Astrocyte of the spinal cord (primary cell): ENCODE results near the gene NRG2.

Source experiments
- DNase-seq: peaks from one replicate; pipeline ENCODE4 v3.0.0; 2011; ENCODE audit warnings: low read depth, low spot score
- H3K4me3 ChIP-seq: 2 replicates; pipeline ENCODE4 v1.5.1; 2011; ENCODE audit warnings: low read depth, mild to moderate bottlenecking, low read length, moderate library complexity
- in situ Hi-C: cut with HindIII; loops from 2 replicates; pipeline ENCODE4 v1.10.0; 2017; ENCODE audit warnings: low sequenced_read_pairs
- TF ChIP-seq, protein P1 (sequence below): IDR thresholded peaks from 2 replicates; pipeline ENCODE4 v1.5.1; 2012; ENCODE audit warnings: low read depth, mild to moderate bottlenecking, low read length, inconsistent platforms

The NRG2 gene

DNA sequence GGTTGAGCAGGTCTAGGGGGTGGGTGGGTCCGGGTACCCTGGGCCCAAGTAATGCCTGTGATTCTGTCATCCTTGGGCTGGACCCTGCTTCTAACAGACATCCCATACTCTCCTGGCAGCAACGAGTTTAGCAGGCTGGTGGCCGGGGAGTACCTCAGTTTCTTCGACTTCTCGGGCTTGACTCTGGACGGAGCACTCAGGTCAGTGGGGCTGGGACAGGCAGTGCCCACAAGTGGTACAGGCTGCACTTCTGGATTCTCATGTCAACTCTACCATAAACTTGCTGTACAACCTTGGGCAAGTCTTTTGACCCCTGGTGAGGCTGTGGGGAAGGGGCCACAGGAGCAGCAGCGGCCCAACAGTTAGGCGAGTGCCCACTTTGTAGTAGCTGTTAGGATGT is 225.7 kb downstream of the NRG2 start:
- TF ChIP-seq, protein P1, sequence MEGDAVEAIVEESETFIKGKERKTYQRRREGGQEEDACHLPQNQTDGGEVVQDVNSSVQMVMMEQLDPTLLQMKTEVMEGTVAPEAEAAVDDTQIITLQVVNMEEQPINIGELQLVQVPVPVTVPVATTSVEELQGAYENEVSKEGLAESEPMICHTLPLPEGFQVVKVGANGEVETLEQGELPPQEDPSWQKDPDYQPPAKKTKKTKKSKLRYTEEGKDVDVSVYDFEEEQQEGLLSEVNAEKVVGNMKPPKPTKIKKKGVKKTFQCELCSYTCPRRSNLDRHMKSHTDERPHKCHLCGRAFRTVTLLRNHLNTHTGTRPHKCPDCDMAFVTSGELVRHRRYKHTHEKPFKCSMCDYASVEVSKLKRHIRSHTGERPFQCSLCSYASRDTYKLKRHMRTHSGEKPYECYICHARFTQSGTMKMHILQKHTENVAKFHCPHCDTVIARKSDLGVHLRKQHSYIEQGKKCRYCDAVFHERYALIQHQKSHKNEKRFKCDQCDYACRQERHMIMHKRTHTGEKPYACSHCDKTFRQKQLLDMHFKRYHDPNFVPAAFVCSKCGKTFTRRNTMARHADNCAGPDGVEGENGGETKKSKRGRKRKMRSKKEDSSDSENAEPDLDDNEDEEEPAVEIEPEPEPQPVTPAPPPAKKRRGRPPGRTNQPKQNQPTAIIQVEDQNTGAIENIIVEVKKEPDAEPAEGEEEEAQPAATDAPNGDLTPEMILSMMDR = no peak
- DNase-seq = no peak
- in situ Hi-C loops = no loop called here
- H3K4me3 ChIP-seq = no peak overlapping the region

GRCh38 chr5:139816566-139816965 is 226.5 kb downstream of the NRG2 start:
- in situ Hi-C loops = no loop called here
- TF ChIP-seq, protein P1 = no peak
- no peak overlapping the region for H3K4me3 ChIP-seq
- no peak for DNase-seq

DNA sequence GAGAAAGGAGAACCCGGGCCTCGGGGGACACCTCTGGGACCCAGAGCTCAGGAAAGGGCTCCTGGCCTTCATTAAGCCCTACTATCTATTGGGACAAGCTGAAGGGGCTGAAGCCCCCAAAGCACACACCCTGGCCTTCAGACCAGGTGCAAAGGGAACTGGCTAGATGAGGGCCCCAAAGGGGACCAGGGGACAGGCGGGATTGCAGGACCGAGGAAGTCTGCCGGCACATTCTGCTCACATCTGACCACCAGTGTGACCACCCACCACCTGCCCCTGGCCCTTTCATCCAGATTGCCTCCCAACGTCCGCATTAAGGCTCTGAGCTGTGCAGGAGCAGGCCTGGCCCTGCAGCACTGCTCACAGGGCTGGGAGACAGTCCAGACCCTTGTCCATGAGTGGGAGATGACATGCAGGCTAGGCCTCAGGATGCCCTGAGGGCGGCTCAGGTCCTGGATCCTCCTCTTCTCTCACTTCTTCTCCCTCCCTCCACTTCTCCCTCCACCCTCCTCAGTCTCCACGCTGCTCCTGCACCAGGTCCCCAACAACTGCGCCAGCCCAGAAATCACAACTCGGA is 228.3 kb downstream of the NRG2 start:
- no peak for DNase-seq
- H3K4me3 ChIP-seq = no peak overlapping the region
- TF ChIP-seq, protein P1 = no peak
- in situ Hi-C loops = no loop called here

DNA sequence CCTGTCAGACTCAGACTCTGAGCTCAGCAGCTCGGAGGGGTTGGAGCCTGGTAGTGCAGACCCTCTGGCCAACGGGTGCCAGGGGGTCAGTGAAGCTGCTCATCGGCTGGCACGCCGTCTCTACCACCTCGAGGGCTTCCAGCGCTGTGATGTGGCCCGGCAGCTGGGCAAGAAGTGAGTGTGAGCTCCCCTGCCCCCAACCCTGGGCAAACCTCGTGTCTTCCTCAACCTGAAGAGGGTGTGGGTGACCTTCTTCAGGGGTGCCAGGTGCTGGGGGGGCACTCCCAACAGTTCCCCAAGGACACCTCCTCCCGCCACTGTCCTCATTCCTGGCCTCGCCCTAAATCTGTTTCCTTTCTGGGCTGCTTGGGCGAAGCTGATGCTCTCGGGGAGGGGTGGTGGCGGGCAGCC is 228.9 kb downstream of the NRG2 start:
- TF ChIP-seq, protein P1 = no peak
- no peak overlapping the region for H3K4me3 ChIP-seq
- no peak for DNase-seq
- in situ Hi-C loops = no loop called here

DNA sequence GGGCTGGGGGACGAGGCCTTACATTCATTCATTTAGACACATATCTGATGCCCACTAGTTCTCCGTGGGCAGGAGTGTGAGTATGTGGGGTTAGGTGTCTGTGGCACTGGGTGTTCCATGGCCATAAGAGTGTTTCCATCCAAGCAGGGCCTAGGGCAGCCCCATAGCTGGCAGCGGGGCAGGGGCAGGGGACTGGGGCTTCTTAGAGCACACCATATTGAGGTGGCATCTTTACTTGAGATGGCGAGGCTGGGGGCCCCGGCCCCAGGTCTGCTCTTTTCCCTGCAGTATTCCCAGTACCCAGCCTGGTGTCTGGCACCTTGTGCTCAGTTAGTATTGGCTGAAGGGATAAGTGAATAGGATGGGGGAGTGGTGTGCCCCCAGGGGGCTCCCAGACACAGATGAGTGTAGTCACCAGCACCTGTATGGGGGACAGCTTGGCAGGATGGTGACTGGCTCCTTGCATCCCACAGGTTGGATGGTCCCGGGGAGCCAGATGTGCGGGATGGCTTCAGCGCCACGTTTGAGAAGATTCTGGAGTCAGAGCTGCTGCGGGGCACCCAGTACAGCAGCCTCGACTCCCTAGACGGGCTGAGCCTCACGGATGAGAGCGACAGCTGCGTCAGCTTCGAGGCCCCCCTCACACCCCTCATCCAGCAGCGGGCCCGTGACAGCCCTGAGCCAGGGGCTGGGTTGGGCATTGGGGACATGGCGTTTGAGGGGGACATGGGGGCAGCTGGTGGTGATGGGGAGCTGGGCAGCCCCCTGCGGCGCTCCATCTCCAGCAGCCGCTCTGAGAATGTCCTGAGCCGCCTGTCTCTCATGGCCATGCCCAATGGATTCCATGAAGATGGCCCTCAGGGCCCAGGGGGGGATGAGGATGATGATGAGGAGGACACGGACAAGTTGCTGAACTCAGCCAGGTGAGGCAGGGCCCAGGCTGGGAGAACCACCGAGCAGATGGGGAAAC is 230.0 kb downstream of the NRG2 start:
- DNase-seq = no peak
- in situ Hi-C loops = no loop called here
- TF ChIP-seq, protein P1 = no peak
- H3K4me3 ChIP-seq = no peak overlapping the region

DNA sequence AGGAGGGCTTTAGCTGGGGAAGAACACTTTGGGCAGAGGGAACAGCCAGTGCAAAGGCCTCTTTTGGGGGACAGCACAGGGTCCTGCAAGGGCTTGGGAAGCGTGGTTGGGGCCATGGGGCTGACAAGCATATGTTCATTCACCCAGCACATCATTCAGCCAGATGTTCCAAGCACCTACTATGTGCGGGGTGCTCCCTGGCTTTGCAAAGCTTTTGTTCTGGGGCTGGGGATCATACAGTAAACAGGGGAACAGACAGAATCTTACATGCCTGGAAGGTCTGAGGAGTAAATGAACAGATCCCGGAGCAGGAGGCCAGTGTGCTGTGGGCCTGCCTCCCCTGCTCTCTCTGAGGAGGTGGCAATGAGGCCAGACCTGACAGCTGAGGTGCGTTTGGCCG is 230.8 kb downstream of the NRG2 start:
- in situ Hi-C loops = no loop called here
- TF ChIP-seq, protein P1 = no peak

More for the DNA sequence above, 230.8 kb downstream of the NRG2 start:
- DNase-seq = no peak
- H3K4me3 ChIP-seq = no peak overlapping the region
